IPS-NIHi7 (cell line): ENCODE results near the gene GPR137C.

Source experiments
- DNase-seq: peaks from one replicate; pipeline ENCODE4 v3.0.0; 2012; ENCODE audit warnings: mixed read lengths; ENCODE audit errors: extremely low spot score

The GPR137C gene

GRCh38 chr14:52683985-52684520 is 131.4 kb downstream of the GPR137C start:
- DNase-seq, result no peak

DNA sequence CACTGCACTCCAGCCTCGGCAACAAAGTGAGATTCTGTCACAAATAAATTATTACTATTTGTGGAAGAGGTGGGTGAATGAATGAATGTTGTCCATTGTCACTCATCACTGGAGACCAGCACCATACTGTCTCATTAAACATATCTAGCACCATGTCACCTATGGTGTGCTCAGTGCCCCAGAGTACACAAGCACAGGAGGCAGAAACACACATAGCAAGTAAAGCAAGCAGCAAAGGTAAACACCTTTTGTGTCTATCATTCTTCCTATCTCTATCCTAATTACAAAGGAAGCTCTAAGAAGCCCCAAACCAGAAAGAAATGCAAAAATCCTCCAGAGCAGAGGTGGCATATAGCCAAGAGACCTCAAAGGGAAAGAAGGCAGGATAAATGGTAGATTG is 133.5 kb downstream of the GPR137C start:
- DNase-seq, result no peak
